CD8-positive, alpha-beta memory T cell (primary cell): ENCODE measurements around the gene C11orf91. TPM values are rescaled to one million over a fixed set of nuclear protein-coding genes. Genes with fewer than 3 reads are reported as not detected.
A peak's percentile ranks its signal among the peaks of the same experiment; 100 is the strongest.
"Not testable (repeated sequence)": the region's sequence is repeated elsewhere in the genome, so short reads cannot be mapped to it uniquely, and the experiment has no call there.

Source experiments
- CTCF ChIA-PET: fragments of 350-600 bp; sonication (Branson Sonifier 250); formaldehyde crosslinking; loops from one replicate; lab custom pipeline; 2021; ENCODE audit warnings: antibody characterized with exemption; lab: Charles Lee
- POLR2A ChIA-PET: fragments of 350-600 bp; sonication (Branson Sonifier 250); formaldehyde crosslinking; loops from one replicate; lab custom pipeline; 2021; ENCODE audit warnings: antibody characterized with exemption; lab: Charles Lee
- DNase-seq, 5 donors: peaks; one replicate each; pipeline versions ENCODE4 v3.0.0 to v3.0.0-alpha.2; 2020 to 2022; ENCODE audit warnings: mixed read lengths in 1 of 5
- H3K27ac ChIP-seq: one replicate; pipeline ENCODE4 v1.7.0; 2013; ENCODE audit warnings: low read depth, mild to moderate bottlenecking, low read length, moderate library complexity
- H3K27me3 ChIP-seq: 2 replicates; pipeline ENCODE4 v1.7.0; 2013; ENCODE audit warnings: low read length, mild to moderate bottlenecking; ENCODE audit not compliant: insufficient read depth, poor library complexity, severe bottlenecking
- H3K36me3 ChIP-seq: 2 replicates; pipeline ENCODE4 v1.7.0; 2013; ENCODE audit warnings: mild to moderate bottlenecking, low read length, moderate library complexity; ENCODE audit not compliant: insufficient read depth
- H3K4me1 ChIP-seq: 2 replicates; pipeline ENCODE4 v1.7.0; 2013; ENCODE audit warnings: mild to moderate bottlenecking, low read length, moderate library complexity; ENCODE audit not compliant: insufficient read depth
- H3K4me3 ChIP-seq: 2 replicates; pipeline ENCODE4 v1.7.0; 2013; ENCODE audit warnings: mild to moderate bottlenecking, low read length
- H3K9me3 ChIP-seq: 2 replicates; pipeline ENCODE4 v1.7.0; 2013; ENCODE audit warnings: mild to moderate bottlenecking, low read length
- H3K27ac Mint-ChIP-seq, 8 donors: one replicate each; pipeline ENCODE4 v1.8.0; 2020 to 2021; ENCODE audit warnings: mixed read lengths in 8 of 8, mild to moderate bottlenecking in 6 of 8, inconsistent platforms in 3 of 8, moderate library complexity in 3 of 8
- H3K27me3 Mint-ChIP-seq, 2 donors: one replicate each; pipeline ENCODE4 v1.8.0; 2020 to 2021; ENCODE audit warnings: mixed read lengths in 2 of 2, mild to moderate bottlenecking in 1 of 2, moderate library complexity in 1 of 2
- H3K36me3 Mint-ChIP-seq, 3 donors: one replicate each; pipeline ENCODE4 v1.8.0; 2020 to 2021; ENCODE audit warnings: mixed read lengths in 3 of 3, inconsistent platforms in 1 of 3, mild to moderate bottlenecking in 1 of 3
- H3K4me1 Mint-ChIP-seq, 3 donors: one replicate each; pipeline ENCODE4 v1.8.0; 2020 to 2021; ENCODE audit warnings: mixed read lengths in 3 of 3, inconsistent platforms in 1 of 3, mild to moderate bottlenecking in 1 of 3
- H3K4me3 Mint-ChIP-seq, 7 donors: one replicate each; pipeline ENCODE4 v1.8.0; 2020 to 2021; ENCODE audit warnings: mixed read lengths in 7 of 7, mild to moderate bottlenecking in 6 of 7, moderate library complexity in 4 of 7, inconsistent platforms in 2 of 7
- H3K9me3 Mint-ChIP-seq, 5 donors: one replicate each; pipeline ENCODE4 v1.8.0; 2020 to 2022; ENCODE audit warnings: mixed read lengths in 5 of 5, mild to moderate bottlenecking in 3 of 5, moderate library complexity in 2 of 5, inconsistent platforms in 1 of 5
- polyA plus RNA-seq: library from polyadenylated mRNA; unstranded; fragments of 300-500 nt; fragmentation: Illumina TruSeq; gene quantifications from one replicate; pipeline ENCODE4 v1.2.3, GENCODE V29; 2021
- total RNA-seq, 2 experiments: library from RNA; stranded (reverse); gene quantifications; one replicate each; pipeline ENCODE4 v1.2.3, GENCODE V29; 2021

Gene C11orf91
- total and polyA plus RNA-seq, 3 experiments from 2014 or later = not detected

DNA sequence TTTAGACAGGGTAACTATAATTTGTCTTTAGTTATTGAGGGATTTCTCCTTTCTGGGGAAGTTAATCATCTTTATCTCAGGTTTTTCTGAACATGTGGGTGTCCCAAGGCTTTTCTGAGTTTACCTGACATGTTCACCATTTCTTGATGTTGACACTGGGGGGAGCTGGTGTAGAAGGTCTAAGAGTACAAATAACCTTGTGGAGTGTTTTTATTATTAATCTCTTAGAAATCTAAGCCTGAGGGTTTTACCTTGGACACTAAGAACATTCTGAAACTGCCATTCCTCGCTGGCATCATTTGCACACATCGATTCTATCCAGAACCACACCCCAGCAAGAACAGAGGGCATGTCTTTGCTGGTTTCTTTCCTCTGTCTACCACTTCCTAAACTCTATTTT is 15.6 kb upstream of the C11orf91 start:
- Histone ChIP-seq H3K27me3 (no peaks in the 10 kb centered on the region), H3K4me1 (no peaks in the 10 kb centered on the region), H3K27ac (no peak overlapping the region), H3K36me3 (no peaks in the 10 kb centered on the region), H3K4me3 (no peak overlapping the region), H3K9me3 (no peaks in the 10 kb centered on the region)
- H3K4me1 Mint-ChIP-seq = no peaks in the 10 kb centered on the region
- no peaks in the 10 kb centered on the region for H3K27me3 Mint-ChIP-seq
- CTCF ChIA-PET = interaction anchor here (1.1 to 3.9 kb wide), 4 partner anchors 9 to 26 kb away, joined by 3 to 15 read pairs (median 5); partner anchors contain the start of gene CD59
- no peak overlapping the region for H3K4me3 Mint-ChIP-seq
- POLR2A ChIA-PET = no interaction called here
- DNase-seq = no peak
- no peaks in the 10 kb centered on the region for H3K9me3 Mint-ChIP-seq
- no peak overlapping the region for H3K27ac Mint-ChIP-seq
- peaks cover 0 to 59% (median 14%) of the 10 kb centered on the region in 3 donors for H3K36me3 Mint-ChIP-seq

GRCh38 chr11:33713856-33714398 is 13.3 kb upstream of the C11orf91 start:
- no peaks in the 10 kb centered on the region for H3K9me3 ChIP-seq
- H3K27me3 Mint-ChIP-seq = no peaks in the 10 kb centered on the region
- peaks cover 5 to 61% (median 17%) of the 10 kb centered on the region in 3 donors for H3K36me3 Mint-ChIP-seq
- H3K36me3 ChIP-seq = no peaks in the 10 kb centered on the region
- no peak for DNase-seq
- ChIA-PET POLR2A (no interaction called here), CTCF (interaction anchor here (1.3 to 1.6 kb wide), 2 partner anchors 9 to 28 kb away, joined by 6 read pairs; no protein-coding TSS in a partner anchor)
- no peaks in the 10 kb centered on the region for H3K9me3 Mint-ChIP-seq
- H3K4me3 Mint-ChIP-seq = no peak overlapping the region
- no peak overlapping the region for H3K27ac ChIP-seq
- no peak overlapping the region for H3K27ac Mint-ChIP-seq
- no peaks in the 10 kb centered on the region for H3K4me1 ChIP-seq
- no peaks in the 10 kb centered on the region for H3K27me3 ChIP-seq
- no peak overlapping the region for H3K4me3 ChIP-seq
- no peaks in the 10 kb centered on the region for H3K4me1 Mint-ChIP-seq

GRCh38 chr11:33713151-33713855 is 12.7 kb upstream of the C11orf91 start:
- Mint-ChIP-seq H3K27me3 (no peaks in the 10 kb centered on the region), H3K9me3 (no peaks in the 10 kb centered on the region), H3K27ac (no peak overlapping the region), H3K4me3 (no peak overlapping the region), H3K36me3 (peaks cover 5 to 60% (median 20%) of the 10 kb centered on the region in 3 donors), H3K4me1 (no peaks in the 10 kb centered on the region)
- Histone ChIP-seq H3K4me1 (no peaks in the 10 kb centered on the region), H3K4me3 (no peak overlapping the region), H3K36me3 (no peaks in the 10 kb centered on the region), H3K9me3 (no peaks in the 10 kb centered on the region), H3K27ac (no peak overlapping the region), H3K27me3 (no peaks in the 10 kb centered on the region)
- CTCF ChIA-PET = no interaction called here
- no peak for DNase-seq
- POLR2A ChIA-PET = no interaction called here

DNA sequence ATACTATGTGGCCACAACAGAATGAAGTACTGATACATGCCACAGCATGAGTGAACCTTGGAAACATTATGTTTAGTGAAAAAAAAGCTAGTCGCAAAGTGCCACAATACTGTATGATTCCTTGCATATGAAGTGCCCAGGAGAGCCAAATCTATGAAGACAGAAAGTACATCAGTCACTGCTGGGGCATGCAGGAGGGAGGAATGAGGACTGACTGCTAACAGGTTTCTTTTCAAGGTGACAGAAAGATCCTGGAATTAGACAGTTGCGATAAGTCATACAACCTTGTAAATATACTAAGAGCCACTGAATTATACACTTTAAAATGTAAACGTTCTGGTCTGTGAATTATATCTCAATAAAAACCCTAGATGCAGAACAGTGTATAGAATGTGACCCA is 11.8 kb upstream of the C11orf91 start:
- Mint-ChIP-seq H3K4me3 (no peak overlapping the region), H3K27me3 (no peaks in the 10 kb centered on the region), H3K27ac (no peak overlapping the region), H3K9me3 (no peaks in the 10 kb centered on the region), H3K36me3 (peaks cover 5 to 56% (median 18%) of the 10 kb centered on the region in 3 donors), H3K4me1 (no peaks in the 10 kb centered on the region)
- CTCF ChIA-PET = no interaction called here
- Histone ChIP-seq H3K27ac (no peak overlapping the region), H3K27me3 (no peaks in the 10 kb centered on the region), H3K36me3 (no peaks in the 10 kb centered on the region), H3K4me1 (no peaks in the 10 kb centered on the region), H3K9me3 (no peaks in the 10 kb centered on the region), H3K4me3 (no peak overlapping the region)
- no peak for DNase-seq
- POLR2A ChIA-PET = interaction anchor here (0.5 kb wide), 1 partner anchor 393 kb away, joined by 3 read pairs; no protein-coding TSS in a partner anchor

DNA sequence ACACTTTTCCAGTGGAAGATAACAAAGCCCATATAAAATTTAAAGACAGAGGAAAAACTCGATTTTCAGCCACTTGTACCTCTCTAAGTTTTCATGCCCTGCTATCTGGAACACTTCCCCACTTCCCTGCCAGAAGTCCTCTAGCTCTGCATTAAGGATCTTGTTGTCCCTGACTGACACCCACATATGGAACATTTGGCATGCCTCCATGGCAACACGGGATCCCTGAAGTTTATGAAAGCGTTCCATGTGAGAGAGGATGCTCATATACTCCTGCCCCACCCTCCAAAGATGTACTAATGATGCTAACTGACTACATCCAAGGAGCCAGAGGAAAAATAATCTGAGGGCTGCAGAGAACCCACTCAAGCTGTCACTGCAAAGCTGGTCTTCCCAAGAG is 8.8 kb upstream of the C11orf91 start:
- no peak overlapping the region for H3K4me3 Mint-ChIP-seq
- no peak overlapping the region for H3K27ac Mint-ChIP-seq
- no peaks in the 10 kb centered on the region for H3K9me3 Mint-ChIP-seq
- CTCF ChIA-PET = no interaction called here
- no peaks in the 10 kb centered on the region for H3K9me3 ChIP-seq
- H3K4me1 Mint-ChIP-seq = peaks cover 4 to 7% (median 5%) of the 10 kb centered on the region in 3 donors
- no peak overlapping the region for H3K4me3 ChIP-seq
- POLR2A ChIA-PET = no interaction called here
- no peaks in the 10 kb centered on the region for H3K36me3 ChIP-seq
- DNase-seq = no peak
- no peak overlapping the region for H3K27ac ChIP-seq
- H3K4me1 ChIP-seq = no peaks in the 10 kb centered on the region
- H3K27me3 ChIP-seq = no peaks in the 10 kb centered on the region
- H3K27me3 Mint-ChIP-seq = no peaks in the 10 kb centered on the region
- peaks cover 5 to 39% (median 21%) of the 10 kb centered on the region in 3 donors for H3K36me3 Mint-ChIP-seq

GRCh38 chr11:33708985-33709384 is 8.4 kb upstream of the C11orf91 start:
- POLR2A ChIA-PET = no interaction called here
- no peaks in the 10 kb centered on the region for H3K4me1 ChIP-seq
- Mint-ChIP-seq H3K27ac (peak overlapping the region in 1 of 8 donors; percentile 43), H3K36me3 (peaks cover 5 to 36% (median 19%) of the 10 kb centered on the region in 3 donors), H3K27me3 (no peaks in the 10 kb centered on the region), H3K4me1 (peaks cover 4 to 7% (median 5%) of the 10 kb centered on the region in 3 donors), H3K4me3 (no peak overlapping the region), H3K9me3 (no peaks in the 10 kb centered on the region)
- no peaks in the 10 kb centered on the region for H3K9me3 ChIP-seq
- DNase-seq = no peak
- CTCF ChIA-PET = no interaction called here
- no peak overlapping the region for H3K4me3 ChIP-seq
- H3K27me3 ChIP-seq = no peaks in the 10 kb centered on the region
- H3K27ac ChIP-seq = no peak overlapping the region
- H3K36me3 ChIP-seq = no peaks in the 10 kb centered on the region

DNA sequence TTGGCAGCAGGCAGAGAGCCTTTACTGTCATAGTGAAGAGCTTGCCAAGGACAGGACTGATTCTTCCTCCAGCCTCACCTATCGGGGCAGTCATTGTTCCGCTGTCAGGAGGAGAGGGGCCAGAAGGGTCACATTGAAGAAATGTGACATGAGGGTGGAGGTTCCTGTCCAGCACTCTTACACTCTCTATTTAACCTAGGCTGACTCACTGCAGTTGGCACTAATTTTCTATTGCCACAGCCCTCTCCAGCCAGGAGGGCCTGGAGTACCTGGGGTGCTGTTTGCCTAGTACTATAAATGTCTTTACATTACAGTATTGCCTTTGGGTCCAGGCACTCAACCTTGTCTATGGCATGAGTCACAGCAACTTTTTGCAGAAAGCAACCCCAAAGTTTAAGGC is 7.2 kb upstream of the C11orf91 start:
- H3K27ac ChIP-seq, H3K9me3 ChIP-seq, DNase-seq, H3K4me3 Mint-ChIP-seq, H3K27me3 ChIP-seq, H3K4me1 ChIP-seq, H3K36me3 ChIP-seq, H3K9me3 Mint-ChIP-seq, H3K4me3 ChIP-seq, CTCF ChIA-PET, H3K4me1 Mint-ChIP-seq, POLR2A ChIA-PET, H3K27me3 Mint-ChIP-seq: not testable (repeated sequence)
- Mint-ChIP-seq H3K27ac (peak overlapping the region in 1 of 8 donors; percentile 52), H3K36me3 (peaks cover 5 to 28% (median 19%) of the 10 kb centered on the region in 3 donors)

- no peaks in the 10 kb centered on the region for H3K9me3 Mint-ChIP-seq
- Histone ChIP-seq H3K27ac (no peak overlapping the region), H3K27me3 (no peaks in the 10 kb centered on the region), H3K4me3 (no peak overlapping the region), H3K36me3 (no peaks in the 10 kb centered on the region), H3K4me1 (no peaks in the 10 kb centered on the region), H3K9me3 (no peaks in the 10 kb centered on the region)
- DNase-seq = no peak
- H3K27me3 Mint-ChIP-seq = no peaks in the 10 kb centered on the region
- peaks cover 4 to 7% (median 5%) of the 10 kb centered on the region in 3 donors for H3K4me1 Mint-ChIP-seq
- no peak overlapping the region for H3K4me3 Mint-ChIP-seq
- ChIA-PET CTCF (interaction anchor here (0.9 kb wide), 1 partner anchor 13 kb away, joined by 3 read pairs; no protein-coding TSS in a partner anchor), POLR2A (no interaction called here)
- H3K36me3 Mint-ChIP-seq = peaks cover 5 to 25% (median 18%) of the 10 kb centered on the region in 3 donors
- H3K27ac Mint-ChIP-seq = no peak overlapping the region
These were observed 6.3 kb upstream of the C11orf91 start for GRCh38 chr11:33706966-33707365.
